Stimulated activated CD4-positive, alpha-beta T cell treated with anti-CD3 and anti-CD28 coated beads, Interleukin-12 subunit alpha, Interleukin-12 subunit beta, amount 100 ng/mL, for 4 hours (primary cell): ENCODE data around the gene DCTN1.

Source experiments
- DNase-seq: peaks from one replicate; pipeline ENCODE4 v3.0.0-alpha.2; 2020

The DCTN1 gene

DNA sequence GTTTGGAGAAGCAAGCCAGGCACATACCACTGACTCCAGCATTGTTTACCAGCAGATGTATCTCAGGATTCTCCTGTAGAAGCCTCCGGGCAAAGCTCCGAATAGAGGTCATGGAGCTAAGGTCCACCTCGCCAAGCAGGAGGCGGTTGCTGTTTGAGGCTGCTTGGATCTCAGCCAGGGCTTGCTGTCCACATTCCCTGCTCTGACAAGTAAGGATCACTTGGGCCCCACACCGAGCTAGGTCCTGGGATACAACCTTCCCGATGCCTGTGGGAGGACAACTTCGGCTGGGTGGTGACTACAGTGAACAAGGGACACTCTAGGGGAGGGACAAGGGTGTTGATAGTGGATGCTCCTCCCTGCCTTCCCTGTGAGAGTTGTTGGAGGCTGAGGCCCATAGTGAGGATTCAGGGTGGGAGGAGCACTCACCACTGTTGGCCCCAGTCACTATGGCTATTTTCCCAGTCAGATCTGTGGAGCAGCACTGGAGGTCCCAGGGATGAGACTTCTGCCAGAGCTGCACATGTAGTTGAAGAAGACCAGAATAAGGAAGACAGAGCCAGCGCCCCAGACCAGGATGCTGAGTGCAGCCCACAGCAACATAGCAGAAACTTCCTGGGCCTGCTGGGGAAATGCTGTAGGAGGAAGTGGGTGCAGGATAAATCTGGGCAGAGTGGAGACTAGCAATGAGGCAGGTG is 33.0 kb upstream of the DCTN1 start:
- no peak for DNase-seq

DNA sequence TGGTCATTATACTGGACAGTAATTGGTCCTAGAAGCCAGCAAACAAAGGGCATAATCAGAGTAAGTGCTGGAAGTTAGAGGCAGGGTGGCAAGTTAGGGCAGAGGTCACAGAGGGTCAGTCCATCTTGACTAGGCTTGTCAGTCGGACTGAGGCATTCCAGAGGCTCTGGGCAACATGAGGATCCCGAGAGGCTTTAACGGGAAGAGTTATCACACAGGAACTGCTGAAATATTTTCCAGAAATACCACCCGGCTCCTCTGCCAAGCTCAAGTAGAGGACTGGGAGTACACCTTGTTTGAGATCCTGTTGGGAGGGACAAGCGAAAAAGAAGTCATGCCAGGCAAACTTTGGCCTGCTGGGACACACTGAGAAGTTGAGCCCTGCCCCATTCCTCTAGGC is 27.6 kb upstream of the DCTN1 start:
- DNase-seq, result no peak

DNA sequence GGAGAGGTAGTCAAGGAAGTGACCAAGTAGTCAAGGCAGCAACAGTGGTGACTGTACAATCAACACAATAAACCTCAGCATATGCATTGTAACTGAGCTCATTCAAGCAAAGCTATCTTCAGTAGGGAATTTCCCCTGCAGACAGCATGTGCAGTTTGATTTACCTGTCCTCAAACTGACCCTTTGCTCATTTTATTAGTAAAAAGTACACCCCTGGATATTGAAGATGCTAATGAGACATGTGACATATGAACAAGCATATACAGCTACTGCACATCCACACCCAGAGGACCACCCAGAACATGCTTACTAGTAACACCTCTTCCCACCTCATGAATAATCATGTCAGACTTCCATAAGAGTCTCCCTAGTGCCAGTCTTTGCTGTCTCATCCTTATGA is 25.9 kb upstream of the DCTN1 start:
- no peak for DNase-seq

DNA sequence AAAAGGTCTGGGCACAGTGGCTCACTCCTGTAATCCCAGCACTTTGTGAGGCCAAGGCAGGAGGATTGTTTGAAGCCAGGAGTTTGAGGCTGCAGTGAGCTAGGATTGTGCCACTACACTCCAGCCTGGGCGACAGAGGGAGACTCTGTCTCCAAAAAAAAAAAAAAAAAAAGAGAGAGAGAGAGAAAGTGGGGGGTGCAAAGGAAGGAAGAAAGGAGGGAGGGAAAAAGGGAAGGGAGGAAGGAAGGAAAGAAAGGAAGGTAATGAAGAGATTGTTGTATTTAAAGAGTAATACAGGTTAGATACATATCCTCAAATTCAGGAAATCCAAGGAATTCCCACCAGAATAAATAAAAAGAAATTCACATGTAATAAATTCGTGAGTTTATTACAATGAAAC is 21.8 kb upstream of the DCTN1 start:
- DNase-seq, result no peak

DNA sequence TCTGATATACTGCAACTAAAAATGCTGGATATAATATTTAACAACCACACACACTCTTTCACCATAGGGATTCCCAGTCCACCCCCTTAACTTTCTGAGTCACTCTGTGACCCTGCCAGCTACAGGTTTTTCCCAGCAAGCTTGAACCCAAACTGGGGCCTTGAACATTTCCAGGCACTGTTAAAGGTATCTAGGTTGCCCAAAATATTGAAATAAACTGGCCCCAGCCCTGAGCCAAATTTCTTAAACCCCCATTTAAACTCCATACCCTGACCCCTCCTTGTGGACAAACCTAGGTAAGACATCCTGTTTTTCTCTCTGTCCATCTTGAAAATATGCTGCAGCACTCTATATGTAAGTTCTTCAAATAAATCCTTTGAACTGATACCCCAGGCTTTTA is 19.7 kb upstream of the DCTN1 start:
- no peak for DNase-seq

DNA sequence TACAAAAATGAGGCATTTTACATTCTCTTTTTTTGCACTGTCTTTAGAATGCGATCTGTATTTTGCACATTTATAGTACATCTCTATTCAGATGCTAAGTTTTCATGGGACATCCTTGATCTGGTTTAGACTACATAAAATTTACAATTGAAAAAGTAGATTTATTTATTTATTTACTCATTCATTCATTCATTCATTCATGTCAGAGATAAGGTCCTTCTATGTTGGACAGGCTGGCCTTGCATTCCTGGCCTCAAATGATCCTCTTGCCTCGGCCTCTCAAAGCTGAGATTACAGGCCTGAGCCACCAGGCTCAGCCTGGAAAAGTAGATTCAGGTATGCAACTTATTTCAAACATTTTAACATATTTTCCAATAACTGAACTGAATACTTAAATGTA is 16.0 kb upstream of the DCTN1 start:
- DNase-seq, result no peak

DNA sequence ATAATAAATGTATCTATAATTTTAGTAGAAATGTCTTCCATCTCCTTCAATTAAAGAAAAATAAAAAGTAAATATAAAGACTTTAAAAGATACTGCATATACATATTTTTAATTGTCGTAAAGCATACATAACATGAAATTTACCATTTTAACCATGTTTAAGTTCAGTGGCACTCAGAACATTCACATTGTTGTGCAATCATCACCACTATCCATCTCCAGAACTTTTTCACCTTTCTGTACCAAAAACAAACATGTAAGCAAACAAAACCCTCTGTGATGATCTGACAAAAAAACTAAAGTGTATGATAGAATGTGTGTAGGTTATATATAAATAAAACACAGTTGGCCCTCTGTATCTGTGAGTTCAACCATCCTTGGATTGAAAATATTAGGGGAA is 13.4 kb upstream of the DCTN1 start:
- DNase-seq, result no peak

DNA sequence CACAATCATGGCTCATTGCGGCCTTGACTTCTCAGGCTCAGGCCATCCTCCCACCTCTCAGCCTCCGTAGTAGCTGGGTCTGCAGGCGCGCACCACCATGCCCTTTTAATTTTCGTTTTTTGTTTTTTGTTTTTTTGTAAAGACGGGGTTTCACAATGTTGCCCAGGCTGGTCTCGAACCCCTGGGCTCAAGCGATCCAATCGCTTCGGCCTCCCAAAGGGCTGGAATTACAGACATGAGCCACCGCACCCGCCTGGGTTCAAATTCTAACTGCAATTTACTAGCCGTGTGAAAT is 12.3 kb upstream of the DCTN1 start:
- DNase-seq, result no peak

DNA sequence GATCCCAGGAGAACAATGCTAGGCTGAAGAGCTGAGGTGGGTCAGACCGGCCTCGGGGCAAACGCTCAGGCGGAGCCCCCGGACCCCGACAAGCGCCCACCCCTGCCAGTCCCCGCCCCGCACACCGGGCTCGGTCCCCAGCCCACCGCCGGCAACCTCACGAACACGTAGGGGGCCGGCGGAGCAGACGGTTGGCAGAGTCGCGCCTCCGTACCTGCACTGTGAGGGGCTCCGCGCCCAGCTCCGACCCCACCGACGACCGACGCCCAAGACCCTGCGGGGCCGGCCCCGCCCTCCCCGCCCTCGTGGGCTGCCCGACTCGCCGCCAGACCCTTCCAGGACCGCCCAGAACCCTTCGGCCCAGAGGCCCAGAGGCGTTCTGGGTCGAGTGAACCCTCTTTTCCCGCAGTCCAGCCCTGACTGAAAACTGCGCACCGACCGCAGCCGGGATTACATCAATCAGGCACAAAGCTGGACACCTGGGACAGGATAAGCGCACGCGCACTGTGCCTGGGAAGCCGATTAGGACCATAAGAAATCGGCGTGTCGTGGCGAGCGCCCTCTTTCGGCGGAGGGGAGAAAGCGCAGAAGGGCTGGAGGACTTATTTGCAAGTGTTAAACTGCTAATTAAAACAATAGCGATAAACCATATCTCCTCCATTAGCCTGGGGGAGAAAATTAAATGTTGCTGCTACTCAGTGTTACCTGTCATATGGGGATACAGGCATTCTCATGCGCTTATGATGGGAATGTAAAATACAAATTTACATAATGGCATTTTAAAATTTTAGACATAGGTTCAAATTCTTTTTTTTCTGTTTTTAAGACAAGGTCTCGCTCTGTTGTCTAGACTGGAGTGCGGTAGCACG is 11.7 kb upstream of the DCTN1 start:
- DNase-seq, result peak; percentile 96

DNA sequence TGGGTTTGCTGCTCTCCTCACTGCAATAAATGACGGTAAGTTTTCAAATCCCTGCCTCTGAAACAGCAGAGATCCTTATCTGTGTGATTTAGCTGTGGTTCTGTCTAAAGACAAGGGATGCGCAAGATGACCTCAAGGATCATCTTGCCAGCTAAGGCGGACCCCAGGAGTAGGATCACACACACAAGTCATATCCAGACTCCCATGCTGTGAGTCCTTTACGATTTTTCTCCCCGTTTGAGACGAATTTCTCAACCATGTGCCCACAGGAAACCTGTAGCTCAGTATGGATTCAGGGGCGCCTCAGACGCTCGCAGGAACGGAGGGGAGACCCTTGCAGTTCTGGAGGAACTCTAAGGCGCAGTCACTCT is 11.1 kb upstream of the DCTN1 start:
- no peak for DNase-seq

DNA sequence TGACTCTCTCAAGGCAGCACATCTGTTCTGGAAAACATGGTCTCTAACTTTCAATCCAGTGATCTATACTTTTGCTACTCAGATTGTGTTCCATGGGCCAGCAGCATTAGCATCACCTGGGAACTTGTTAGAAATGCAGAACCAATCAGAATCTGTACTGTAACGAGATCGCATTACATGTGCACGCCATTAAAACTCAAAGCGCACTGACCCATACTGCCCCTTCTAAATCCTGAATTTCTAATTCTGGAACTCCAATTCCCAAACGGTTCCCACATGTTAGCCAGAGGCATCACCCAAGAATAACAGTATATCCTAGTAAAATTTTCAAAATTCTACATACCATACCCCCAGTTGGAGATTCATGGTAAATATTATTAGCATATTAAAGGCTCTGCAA is 10.5 kb upstream of the DCTN1 start:
- no peak for DNase-seq

DNA sequence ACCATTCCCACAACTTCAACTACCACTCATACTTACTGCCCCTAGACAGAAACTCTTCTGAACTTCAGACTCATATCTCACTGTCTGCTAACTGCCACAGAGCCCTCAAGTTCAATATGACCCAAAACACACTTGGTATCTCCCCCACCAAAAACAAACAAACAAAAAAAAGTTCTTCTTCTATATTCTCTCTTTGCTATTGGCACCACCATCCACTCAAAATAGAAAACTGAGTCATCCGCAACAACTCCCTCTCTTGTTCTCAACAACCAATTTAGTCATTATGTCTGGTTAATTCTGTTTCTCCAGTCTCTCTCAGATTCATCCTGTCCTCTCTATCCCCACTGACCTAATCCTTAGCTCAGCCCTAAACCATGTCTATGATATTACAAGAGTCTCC is 7.2 kb upstream of the DCTN1 start:
- DNase-seq, result no peak

DNA sequence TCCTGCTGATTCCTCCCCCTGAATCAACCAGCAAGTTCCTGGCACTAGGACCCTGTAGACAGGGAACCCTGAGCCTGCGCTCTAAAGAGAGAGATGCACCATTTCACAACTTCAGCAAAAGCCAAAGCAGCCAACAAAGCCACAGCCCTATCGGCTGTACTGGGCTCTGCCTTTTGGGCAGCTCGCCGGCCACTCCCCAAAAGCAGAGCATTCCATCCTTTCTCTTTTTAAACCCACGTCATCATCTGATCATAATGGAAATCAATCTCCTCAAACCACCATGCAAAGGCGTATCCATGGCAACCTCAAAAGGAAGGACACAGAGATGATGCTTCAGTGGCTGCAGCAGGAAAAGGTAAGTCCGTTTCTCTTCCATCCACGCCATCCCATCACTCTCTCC is 5.3 kb upstream of the DCTN1 start:
- no peak for DNase-seq

DNA sequence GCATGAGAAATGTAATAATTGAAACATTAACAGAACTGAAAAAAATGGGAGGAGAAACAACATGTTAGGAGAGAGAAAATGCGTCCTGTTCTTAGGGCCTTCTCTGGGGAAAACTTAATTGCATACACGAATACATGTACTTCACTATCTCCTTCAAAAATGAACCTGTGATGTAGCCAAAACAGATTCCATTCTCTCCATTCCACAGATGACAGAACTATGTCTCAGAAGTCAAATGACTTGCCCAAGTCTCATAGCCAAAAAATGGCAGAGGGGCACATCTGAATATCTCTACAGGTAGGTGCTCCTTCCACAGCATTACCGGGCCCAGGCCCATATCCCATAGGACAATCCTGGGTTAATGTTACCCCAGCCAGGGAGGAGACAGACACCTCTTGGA is 3.9 kb upstream of the DCTN1 start:
- no peak for DNase-seq

DNA sequence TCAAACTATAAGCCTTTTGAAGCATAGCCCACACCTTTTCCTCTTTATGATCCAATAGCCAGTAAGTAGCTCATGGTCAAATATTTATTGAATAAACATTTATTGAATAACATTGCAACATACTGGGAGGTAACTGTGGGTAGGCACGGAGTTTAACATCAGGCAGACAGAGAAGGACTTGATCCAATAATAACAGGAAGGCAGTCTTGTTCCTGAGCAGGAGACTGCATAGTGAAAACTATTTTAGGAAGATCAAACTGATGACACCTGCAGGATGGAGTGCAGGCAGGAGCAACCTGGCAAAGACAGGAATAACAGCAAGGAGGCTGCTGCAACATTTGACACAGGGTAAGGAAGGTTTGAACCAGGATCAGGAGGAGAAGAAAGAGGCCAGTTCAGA is 3.1 kb upstream of the DCTN1 start:
- no peak for DNase-seq

DNA sequence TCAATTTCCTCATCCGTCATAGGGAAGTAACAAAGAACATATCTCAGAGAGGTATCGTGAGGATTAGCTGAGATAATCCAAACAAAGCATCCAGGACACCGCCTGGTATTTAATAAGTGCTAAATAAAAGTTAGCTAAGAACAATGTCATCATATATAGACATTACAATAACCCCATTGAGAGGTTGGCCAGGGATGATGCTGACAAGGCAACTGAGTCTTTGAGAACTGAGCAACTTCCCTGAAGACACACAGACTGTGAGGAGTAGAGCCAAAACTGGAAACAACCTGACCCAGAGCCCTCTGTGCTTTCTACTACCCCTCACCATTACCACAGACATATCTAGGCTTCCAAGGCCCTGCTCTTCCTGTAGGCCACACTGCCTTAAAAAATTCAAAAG is 1.6 kb upstream of the DCTN1 start:
- DNase-seq, result no peak

DNA sequence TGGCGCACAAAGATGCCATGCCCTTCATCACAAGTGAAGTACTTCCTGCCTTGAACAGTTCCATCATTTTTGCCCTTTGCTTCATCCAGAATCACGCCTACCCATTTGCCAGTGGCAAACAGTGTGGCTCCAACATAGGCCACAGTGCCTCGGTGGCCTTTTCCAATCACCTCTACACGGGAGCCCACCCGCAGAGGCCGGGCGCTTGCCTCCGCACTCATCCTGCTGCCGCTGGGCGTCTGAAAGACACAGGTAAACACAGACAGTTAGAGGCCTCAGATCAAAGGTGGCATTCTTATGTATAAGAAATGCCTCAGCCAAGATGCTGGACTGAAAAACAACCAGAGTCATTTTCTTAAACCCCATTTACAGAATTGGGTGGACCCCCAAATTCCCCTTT is 2.1 kb downstream of the DCTN1 start:
- no peak for DNase-seq

DNA sequence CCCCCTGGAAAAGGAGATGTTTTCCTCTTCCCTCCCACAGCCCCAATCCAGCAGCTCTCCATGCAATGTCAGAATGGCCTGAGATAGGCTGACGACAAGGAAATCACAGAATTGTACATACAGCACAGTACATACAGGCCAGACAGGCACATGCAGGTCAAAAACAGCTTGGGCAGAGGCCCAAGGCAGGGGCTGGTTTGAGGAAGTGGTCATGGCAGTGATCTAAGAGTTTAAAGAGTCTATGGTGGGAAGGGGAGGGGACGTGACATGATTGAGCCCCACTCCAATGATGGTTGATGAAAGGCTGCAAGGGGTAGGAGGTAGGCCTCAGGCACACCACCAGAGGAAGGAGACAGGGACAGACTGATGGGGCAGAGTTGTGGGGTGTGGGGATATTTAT is 4.3 kb downstream of the DCTN1 start:
- DNase-seq, result no peak

DNA sequence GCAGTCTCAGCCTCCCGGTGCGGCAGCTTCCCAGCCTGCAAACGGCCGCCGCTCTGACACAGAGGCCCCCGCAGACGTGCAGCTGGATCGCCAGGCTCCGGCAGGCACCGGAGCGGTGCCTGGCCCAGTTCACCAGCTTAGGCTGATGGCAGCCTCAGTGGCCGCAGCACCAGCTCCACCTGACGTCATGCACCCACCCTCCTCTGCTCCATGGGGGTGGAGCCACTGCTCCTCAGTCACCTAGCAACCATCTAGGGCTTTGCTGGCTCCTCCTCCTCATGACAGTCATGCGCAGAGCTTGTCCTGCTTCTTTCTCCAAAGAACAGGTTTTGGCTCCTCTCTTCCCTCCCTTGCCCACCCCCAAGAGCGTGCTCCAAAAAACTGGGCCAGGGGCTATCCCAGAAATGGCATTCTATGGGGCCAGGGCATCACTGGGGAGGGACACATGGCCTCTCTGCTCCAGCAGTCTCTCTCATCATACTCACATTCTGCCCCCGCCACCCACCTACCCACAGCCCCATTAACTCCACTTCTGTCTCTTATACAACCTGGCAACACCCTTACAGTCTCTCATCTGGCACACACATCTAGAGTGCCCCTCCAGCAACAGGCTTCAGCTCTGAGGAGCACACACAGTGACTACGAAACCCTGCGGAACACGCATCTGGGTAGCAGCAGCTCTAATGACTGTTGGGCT is 5.5 kb downstream of the DCTN1 start:
- no peak for DNase-seq

DNA sequence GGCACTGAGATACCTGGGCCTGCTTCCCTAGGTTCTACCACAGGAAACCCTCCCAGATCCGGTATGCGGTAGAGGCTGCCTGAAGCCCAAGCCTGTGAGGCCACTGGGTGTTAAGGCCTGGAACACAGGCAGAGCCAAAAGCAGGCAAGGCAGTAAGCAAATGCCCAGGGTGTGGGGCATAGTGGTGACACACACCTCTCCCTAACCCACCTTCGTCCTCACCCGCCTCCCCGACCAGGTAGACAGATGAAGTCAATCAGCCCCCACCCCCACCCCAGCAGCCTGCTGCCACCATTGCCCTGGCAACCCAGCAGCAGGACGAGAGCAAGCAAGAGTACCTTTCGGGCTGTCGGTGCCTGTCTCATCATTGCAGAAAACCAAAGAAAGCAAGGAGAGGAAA is 6.1 kb downstream of the DCTN1 start:
- no peak for DNase-seq

DNA sequence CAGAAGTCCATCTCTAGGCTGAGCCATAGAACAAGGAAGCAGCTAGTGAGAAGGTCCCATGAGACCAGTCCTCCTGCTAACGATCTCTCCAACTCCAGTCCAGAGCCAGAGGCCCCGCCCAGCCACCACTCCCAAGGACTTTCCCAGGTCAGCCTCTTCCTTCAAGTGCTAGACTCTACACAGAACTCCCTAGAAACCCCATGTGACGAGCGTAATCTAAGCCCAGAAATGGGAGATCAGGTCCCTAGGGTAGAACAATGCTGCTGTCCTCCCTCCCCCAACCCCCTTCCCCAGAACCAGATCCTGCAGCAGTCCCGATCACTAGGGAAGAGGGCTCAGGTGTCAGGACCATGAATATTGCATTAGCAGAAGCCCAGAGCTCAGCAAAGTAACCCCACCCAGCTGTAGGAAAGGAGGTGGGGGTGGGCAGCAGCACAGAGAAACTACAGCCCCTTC is 6.9 kb downstream of the DCTN1 start:
- DNase-seq, result no peak

DNA sequence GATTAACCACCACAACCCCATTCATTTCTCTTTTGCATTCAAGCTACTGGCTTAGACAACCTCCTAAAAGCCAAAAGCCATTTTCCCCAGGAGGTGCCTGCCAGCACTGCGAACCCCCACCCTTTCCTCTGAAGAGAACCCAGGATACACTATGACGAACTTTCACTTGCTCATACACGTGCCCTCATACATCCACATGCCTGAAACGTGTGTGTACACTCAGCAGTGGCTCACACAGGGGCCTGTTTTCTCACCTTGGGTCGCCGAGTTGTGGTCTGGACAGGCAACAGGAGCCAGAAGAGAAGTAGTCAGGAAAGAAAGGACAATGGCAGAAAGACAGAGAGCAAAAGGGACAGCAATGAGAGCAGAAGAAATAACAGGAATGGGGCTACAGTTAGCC is 7.4 kb downstream of the DCTN1 start:
- DNase-seq, result no peak

DNA sequence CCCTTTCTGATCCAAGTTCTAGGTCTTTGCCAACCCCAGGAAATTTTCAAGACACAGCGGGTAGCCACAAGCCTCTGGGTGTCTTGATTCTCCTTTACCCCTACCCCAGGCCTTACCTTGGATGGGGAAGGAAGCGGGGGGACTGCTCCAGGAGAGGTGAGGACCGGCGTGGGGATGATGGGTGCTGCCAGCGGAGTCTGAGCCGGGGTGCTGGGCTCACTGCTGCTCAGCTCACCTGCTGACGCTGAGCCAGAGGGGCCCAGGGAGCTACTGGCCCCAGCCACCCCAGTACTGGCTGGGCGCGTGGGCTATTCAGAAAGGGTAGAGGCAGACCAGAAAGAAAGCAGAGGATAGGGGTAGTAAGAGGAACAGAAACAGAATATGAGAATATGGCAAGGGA is 8.7 kb downstream of the DCTN1 start:
- no peak for DNase-seq

DNA sequence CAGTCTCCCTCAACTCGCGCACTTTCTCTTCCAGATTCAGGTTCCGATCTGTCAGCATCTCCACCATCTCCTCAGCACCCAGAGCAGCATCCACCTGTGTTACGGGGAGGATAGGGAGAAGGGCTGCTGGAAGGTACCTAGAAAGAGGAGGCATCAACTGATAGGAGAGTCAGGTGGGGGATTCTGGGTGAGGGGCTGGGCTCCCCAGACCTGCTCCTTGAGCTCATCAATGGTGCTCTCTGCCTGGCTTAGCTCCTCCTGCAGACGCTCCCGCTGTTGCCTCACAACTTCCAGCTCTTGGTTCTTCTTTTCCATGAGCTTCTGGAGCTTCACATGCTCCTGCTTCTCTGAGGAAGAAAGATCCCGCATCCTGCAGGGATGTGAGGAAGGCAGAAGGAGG is 10.1 kb downstream of the DCTN1 start:
- DNase-seq, result no peak
